IgD-negative memory B cell (primary cell): Measurements from ENCODE around the gene SNN. TPM values are rescaled to one million over a fixed set of nuclear protein-coding genes. Genes with fewer than 3 reads are reported as not detected.

ENCODE experiments used
- H3K27ac Mint-ChIP-seq, 3 donors: one replicate each; pipeline ENCODE4 v1.8.0; 2020 to 2022; ENCODE audit warnings: mild to moderate bottlenecking in 3 of 3, mixed read lengths in 3 of 3, moderate library complexity in 1 of 3
- H3K27me3 Mint-ChIP-seq: one replicate; pipeline ENCODE4 v1.8.0; 2021; ENCODE audit warnings: mixed read lengths
- H3K36me3 Mint-ChIP-seq: one replicate; pipeline ENCODE4 v1.8.0; 2020; ENCODE audit warnings: mild to moderate bottlenecking, mixed read lengths
- H3K4me1 Mint-ChIP-seq, 3 donors: one replicate each; pipeline ENCODE4 v1.8.0; 2020 to 2022; ENCODE audit warnings: mixed read lengths in 3 of 3, mild to moderate bottlenecking in 1 of 3
- H3K4me3 Mint-ChIP-seq, 4 donors: one replicate each; pipeline ENCODE4 v1.8.0; 2020 to 2022; ENCODE audit warnings: mild to moderate bottlenecking in 4 of 4, mixed read lengths in 4 of 4, moderate library complexity in 3 of 4
- H3K9me3 Mint-ChIP-seq, 3 donors: one replicate each; pipeline ENCODE4 v1.8.0; 2020 to 2021; ENCODE audit warnings: mixed read lengths in 3 of 3, mild to moderate bottlenecking in 1 of 3
- polyA plus RNA-seq: library from polyadenylated mRNA; unstranded; fragments of 300-500 nt; fragmentation: Illumina TruSeq; gene quantifications from one replicate; pipeline ENCODE4 v1.2.3, GENCODE V29; 2021

Gene SNN
- polyA plus RNA-seq, 1 donor from 2014 or later, result 60.9 TPM

DNA sequence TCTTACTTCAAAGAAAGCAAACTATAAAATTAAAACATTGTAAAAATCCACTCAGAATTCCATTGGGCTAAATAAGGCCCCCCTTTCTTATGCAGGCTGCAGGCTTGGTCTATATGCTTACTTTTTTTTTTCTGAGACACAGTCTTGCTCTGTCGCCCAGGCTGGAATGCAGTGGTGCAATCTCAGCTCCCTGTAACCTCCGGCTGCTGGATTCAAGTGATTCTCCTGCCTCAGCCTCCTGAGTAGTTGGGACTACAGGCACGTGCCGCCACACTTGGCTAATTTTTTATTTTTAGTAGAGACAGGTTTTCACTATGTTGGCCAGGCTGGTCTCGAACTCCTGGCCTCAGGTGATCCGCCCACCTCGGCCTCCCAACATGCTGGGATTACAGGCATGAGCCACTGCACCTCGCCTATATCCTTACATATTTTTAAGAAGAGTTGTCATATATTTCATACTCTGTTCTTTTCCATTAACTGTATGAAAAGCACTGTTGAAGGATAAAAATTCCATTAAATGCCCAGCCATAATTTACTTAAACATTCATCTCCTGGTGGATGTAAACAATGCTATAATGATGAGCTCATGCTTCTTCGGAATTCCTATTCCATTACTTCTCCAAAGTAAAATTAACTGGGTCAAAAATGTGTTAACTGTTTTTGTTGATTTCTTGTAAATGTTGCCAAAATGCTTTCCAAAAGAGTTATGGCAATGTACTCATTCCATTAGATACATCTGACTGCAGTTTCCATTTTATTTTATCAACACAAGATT, 17.8 kb downstream of the SNN start:
- peaks cover 8% of the 10 kb centered on the region for H3K36me3 Mint-ChIP-seq
- H3K4me3 Mint-ChIP-seq, result peak overlapping the region in 1 of 4 donors; percentile 60
- peaks cover 53 to 68% (median 63%) of the 10 kb centered on the region in 3 donors for H3K4me1 Mint-ChIP-seq
- no peaks in the 10 kb centered on the region for H3K27me3 Mint-ChIP-seq
- no peaks in the 10 kb centered on the region for H3K9me3 Mint-ChIP-seq
- H3K27ac Mint-ChIP-seq, result peak overlapping the region; percentile 56 to 85 (median 72)

DNA sequence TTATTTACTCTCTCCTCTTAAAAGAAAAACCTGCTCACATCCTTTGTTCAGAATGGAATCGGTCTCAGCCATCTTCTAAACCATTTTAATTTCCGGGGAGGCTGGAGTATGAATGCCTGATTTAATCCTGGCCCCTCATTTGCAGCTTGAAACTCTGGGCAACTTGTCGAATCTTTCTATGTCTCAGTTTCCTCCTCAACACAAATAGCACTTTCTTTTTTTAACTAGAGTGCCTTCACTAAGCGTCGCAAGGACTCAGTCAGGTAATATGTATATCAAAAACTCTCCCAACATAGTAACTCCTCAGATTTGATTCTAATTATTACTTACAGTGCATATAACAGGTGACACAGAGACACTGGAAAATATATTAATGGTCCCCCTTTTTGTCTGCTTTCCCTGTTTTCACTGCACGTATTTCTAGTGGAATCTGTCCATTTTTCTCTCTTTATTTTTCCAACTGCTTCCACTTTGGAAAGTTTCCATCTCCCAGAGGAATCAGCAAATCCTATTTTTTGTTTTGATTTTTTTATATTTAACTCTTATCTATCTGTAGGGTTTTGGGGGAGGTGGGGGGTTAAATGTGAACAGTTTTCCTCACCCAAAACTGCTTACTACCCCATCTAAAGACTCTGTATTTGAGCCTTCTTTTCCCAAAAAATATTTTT, 18.6 kb downstream of the SNN start:
- Mint-ChIP-seq H3K27me3 (no peaks in the 10 kb centered on the region), H3K4me1 (peaks cover 45 to 62% (median 55%) of the 10 kb centered on the region in 3 donors), H3K27ac (peak overlapping the region; percentile 31 to 72 (median 56)), H3K9me3 (no peaks in the 10 kb centered on the region), H3K4me3 (peak overlapping the region in 2 of 4 donors; percentile 60 to 72), H3K36me3 (peaks cover 13% of the 10 kb centered on the region)

DNA sequence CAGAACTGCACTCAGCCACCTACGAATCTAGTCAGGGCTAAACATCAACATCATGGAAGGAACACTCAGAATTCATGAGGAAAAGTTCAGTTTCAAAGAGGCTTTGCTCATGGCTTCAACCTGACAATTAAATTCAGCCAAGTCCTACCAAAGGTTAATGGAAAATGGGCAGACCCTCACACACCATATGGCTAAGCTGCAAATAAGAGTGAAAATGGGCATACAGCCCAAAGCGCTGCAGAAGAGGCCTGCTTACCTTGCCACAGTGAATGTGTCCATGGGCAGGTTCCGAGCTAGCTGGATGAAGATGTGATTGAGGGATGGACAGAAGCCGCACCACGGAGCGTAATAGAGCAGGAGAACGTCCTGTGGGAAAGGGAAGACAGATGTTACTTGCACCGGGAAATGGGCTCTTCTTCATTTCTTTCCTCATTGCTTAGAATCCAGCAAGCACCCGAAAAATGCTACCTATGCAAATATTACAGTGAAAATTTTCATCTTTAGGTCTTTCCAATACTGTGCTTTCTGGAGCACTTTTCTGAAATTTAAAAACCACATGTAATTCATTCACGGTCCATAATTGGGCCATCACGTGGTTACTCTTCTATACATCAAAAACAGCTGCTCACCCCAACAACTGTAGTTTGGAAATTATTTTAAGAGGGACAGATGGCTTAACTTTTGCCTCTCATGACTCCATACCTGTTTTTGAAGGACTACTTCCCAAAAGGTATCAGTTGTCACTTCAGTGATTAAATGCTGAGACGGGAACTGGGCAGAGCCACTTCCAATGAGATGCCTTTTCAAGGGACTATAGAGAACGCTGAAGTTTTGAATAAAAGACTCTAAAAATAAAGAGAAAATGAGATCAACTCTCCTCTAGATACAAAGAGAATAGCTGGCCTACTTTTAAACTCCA, 19.6 kb downstream of the SNN start:
- Mint-ChIP-seq H3K36me3 (peaks cover 19% of the 10 kb centered on the region), H3K27me3 (no peaks in the 10 kb centered on the region), H3K9me3 (peaks cover 0 to 1% (median 0%) of the 10 kb centered on the region in 3 donors), H3K4me1 (peaks cover 35 to 52% (median 47%) of the 10 kb centered on the region in 3 donors), H3K27ac (peak overlapping the region in 2 of 3 donors; percentile 81 to 90), H3K4me3 (peak overlapping the region in 3 of 4 donors; percentile 36 to 60 (median 39))

DNA sequence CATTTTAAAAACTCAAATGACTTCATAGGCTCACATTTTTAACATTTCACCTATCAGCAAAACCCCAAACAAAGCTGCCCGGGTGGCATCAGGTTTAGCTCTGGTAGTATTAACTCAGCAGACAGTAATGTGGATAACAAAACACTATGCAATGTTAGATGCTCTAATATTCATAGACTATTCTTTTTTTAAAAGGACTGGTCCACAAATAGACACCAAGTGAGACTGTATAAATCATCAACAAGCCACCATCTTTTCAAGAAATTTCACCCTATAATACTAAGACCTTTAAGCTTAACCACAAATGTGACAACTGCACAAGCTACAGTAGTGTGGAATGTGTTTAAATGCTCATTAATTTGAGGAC, 20.2 kb downstream of the SNN start:
- peaks cover 33 to 45% (median 40%) of the 10 kb centered on the region in 3 donors for H3K4me1 Mint-ChIP-seq
- H3K36me3 Mint-ChIP-seq, result peaks cover 19% of the 10 kb centered on the region
- peak overlapping the region in 3 of 4 donors; percentile 36 to 84 (median 39) for H3K4me3 Mint-ChIP-seq
- peak overlapping the region in 2 of 3 donors; percentile 16 to 90 for H3K27ac Mint-ChIP-seq
- H3K9me3 Mint-ChIP-seq, result peaks cover 0 to 3% (median 0%) of the 10 kb centered on the region in 3 donors
- H3K27me3 Mint-ChIP-seq, result no peaks in the 10 kb centered on the region

DNA sequence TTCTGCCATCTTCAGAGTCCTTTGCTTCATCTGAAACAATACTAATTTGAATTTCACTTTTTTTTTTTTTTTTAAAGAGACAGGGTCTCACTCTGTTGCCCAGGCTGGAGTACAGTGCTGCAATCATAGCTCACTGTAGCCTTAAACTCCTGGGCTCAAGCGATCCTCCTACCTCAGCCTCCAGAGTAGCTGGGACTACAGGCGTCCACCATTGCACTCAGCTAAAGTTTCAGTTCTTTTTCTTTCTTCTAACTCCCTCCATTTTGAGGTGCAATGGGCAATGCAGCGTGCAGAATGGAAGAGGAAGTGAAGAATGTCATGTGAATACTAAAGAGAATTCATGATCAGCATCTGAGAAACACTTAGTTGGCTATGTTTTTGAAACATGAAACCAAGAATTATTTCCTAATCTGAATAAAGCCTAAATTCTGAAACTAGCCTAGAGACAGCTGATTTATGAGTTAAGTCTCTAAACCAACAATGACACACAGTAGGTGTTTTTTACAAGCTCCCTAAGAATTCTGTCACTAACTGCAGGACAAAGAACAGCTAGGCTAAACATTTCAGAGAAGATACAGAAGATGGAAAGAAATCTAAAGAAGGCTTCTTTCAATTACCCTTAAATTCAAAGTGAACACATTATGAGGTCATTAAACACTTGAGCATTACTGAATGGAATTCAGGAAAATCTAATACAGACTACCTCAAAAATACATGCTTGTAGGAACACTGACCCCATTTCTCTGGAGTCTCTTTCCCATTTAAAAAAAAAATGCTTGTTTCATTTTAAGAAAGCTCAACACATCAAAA, 21.0 kb downstream of the SNN start:
- peaks cover 17% of the 10 kb centered on the region for H3K36me3 Mint-ChIP-seq
- H3K9me3 Mint-ChIP-seq, result peaks cover 0 to 3% (median 0%) of the 10 kb centered on the region in 3 donors
- peaks cover 33 to 41% (median 36%) of the 10 kb centered on the region in 3 donors for H3K4me1 Mint-ChIP-seq
- no peaks in the 10 kb centered on the region for H3K27me3 Mint-ChIP-seq
- H3K27ac Mint-ChIP-seq, result peak overlapping the region; percentile 90 to 95 (median 94)
- peak overlapping the region; percentile 65 to 90 (median 78) for H3K4me3 Mint-ChIP-seq

DNA sequence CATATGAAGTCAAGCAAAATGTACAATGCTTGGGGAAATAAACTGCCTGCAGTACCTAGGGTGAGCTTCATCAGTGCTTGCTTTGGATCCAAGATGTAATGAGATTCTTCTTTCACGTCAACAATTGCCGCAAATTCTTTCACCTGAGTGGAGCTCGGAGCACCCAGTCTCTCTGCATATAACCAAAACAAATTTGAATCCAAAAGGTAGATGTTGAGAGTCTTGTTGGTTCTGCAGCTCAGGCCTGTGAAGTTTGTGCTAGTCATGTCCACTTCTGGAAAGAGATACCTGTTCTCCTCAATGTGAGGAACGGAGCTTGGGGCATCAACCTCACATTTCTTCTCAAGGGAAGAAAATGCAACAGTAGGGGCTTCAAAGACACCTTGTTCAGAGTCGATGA, 23.0 kb downstream of the SNN start:
- peak overlapping the region; percentile 59 to 94 (median 75) for H3K27ac Mint-ChIP-seq
- H3K4me3 Mint-ChIP-seq, result no peak overlapping the region
- peaks cover 19% of the 10 kb centered on the region for H3K36me3 Mint-ChIP-seq
- H3K27me3 Mint-ChIP-seq, result no peaks in the 10 kb centered on the region
- H3K4me1 Mint-ChIP-seq, result peaks cover 30 to 40% (median 38%) of the 10 kb centered on the region in 3 donors
- peaks cover 0 to 3% (median 0%) of the 10 kb centered on the region in 3 donors for H3K9me3 Mint-ChIP-seq

DNA sequence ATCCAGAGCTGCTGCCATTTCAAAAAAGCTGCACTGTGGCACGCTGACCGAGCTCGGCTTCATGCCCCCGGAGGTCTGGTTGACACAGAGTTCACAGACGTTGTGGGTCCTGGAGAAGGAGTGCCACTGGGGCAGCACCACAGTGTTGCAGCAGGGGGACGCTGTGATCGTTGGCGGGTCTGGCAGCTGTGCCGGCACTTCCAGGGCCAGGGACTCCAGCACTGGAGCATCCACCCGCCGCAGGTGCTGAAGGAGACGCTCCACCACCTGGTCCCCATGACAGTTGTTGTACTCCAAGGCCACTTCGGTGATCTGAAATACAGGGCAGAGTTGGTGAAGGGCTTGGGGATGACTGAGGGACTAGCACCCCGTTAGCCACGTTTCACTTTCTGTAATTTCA, 23.5 kb downstream of the SNN start:
- Mint-ChIP-seq H3K9me3 (peaks cover 0 to 3% (median 0%) of the 10 kb centered on the region in 3 donors), H3K4me1 (peaks cover 25 to 36% (median 34%) of the 10 kb centered on the region in 3 donors), H3K4me3 (peak overlapping the region in 2 of 4 donors; percentile 43 to 66), H3K27me3 (no peaks in the 10 kb centered on the region), H3K27ac (peak overlapping the region in 1 of 3 donors; percentile 74), H3K36me3 (peaks cover 16% of the 10 kb centered on the region)

DNA sequence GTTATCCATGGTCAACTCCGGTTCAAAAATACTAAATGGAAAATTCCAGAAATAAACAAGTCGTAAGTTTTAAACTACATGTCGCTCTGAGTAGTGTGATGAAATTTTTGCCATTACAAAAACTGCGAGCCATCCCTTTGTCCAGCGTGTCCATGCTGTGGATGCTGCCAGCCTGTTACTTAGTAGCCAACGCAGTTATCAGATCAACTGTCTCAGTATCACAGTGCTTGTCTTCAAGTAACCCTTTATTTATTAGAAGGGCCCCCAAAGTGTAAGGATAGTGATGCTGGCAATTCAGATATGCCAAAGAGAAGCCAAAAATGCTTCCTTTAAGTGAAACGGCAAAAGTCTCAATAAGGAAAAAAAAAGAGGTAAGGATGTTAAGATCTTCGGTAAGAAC, 23.9 kb downstream of the SNN start:
- peaks cover 0 to 3% (median 0%) of the 10 kb centered on the region in 3 donors for H3K9me3 Mint-ChIP-seq
- peaks cover 16% of the 10 kb centered on the region for H3K36me3 Mint-ChIP-seq
- H3K27ac Mint-ChIP-seq, result peak overlapping the region in 2 of 3 donors; percentile 45 to 74
- H3K27me3 Mint-ChIP-seq, result no peaks in the 10 kb centered on the region
- peaks cover 22 to 34% (median 33%) of the 10 kb centered on the region in 3 donors for H3K4me1 Mint-ChIP-seq
- H3K4me3 Mint-ChIP-seq, result peak overlapping the region in 1 of 4 donors; percentile 43

DNA sequence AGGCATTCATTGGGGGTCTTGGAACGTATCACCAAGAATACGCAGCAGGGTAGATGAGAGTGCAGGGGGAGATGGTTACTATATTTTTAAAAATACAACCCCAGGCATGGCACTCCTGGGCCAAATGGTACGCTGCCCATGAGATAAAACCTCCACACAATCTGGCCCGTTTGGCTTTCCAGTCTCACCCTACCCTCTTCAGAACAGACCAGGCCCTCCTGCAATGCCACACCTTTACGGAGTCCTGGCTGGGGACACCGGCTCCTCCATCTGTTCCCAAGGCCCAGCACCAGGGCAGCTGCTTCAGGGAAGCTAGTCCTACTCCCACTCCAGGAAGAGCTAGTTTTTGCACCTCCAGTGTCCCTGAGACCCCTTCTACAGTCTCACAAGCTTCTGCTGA, 24.4 kb downstream of the SNN start:
- Mint-ChIP-seq H3K4me3 (peak overlapping the region in 1 of 4 donors; percentile 43), H3K36me3 (peaks cover 16% of the 10 kb centered on the region), H3K27me3 (no peaks in the 10 kb centered on the region), H3K9me3 (peaks cover 0 to 3% (median 0%) of the 10 kb centered on the region in 3 donors), H3K27ac (peak overlapping the region in 2 of 3 donors; percentile 45 to 78), H3K4me1 (peaks cover 22 to 31% (median 30%) of the 10 kb centered on the region in 3 donors)

DNA sequence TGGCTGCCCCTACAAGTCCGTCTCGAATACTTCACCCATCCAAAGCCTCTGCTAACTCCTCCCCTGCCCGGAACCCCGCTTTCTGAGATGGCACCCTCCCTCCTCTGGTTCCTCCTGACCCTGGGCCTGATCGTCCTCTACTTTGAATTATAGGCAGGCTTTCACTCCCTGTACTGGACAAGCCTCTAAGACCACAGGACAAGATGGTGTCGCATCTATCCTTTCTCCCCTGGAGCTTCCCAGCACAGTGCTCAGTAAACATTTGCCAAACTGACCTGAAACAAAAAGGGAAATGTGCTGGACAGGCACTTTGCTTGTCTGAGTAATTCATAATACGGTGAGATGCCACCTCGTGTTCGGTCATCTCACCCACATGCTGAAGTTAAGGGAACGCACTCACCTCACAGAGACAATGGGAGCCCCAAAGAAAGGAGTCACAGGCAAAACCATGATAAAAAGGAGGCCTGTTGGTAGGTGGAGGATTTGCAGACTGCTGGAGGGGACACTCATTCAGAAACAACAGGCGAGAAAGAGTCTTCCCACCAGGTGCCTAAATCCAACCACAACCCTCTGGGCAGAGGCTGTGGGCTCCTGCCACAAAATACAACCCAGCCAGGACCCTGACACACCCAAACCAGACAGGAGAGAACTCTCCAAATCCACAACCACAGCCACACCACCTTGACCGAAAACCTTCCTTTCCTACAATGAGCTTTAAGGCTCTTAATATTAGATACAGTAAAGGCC, 28.2 kb downstream of the SNN start:
- Mint-ChIP-seq H3K4me1 (peaks cover 17 to 19% (median 18%) of the 10 kb centered on the region in 3 donors), H3K9me3 (peaks cover 0 to 3% (median 0%) of the 10 kb centered on the region in 3 donors), H3K36me3 (peaks cover 16% of the 10 kb centered on the region), H3K27ac (no peak overlapping the region), H3K4me3 (peak overlapping the region in 1 of 4 donors; percentile 41), H3K27me3 (no peaks in the 10 kb centered on the region)

DNA sequence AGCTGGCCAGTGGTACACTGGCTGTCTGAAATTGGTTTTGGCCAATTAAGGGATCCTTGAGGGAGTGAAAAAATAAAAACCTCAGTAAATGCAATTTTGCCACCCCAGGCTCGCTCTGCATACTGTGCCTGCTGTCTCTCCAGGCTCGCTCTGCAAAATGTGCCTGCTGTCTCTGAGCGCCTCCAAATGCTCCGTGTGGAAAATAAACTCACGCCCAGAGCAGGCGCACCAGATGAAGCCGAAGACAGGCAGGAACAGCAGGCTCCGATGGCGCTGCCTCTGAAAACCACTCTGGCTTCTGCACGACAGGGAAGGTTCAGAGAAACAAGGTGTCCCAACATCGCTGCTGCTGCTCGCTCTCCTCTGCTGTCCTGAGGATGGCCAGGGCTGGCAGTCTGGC, 29.1 kb downstream of the SNN start:
- Mint-ChIP-seq H3K4me3 (no peak overlapping the region), H3K27me3 (no peaks in the 10 kb centered on the region), H3K4me1 (peaks cover 17 to 20% (median 18%) of the 10 kb centered on the region in 3 donors), H3K27ac (peak overlapping the region in 1 of 3 donors; percentile 86), H3K36me3 (peaks cover 11% of the 10 kb centered on the region), H3K9me3 (peaks cover 0 to 3% (median 0%) of the 10 kb centered on the region in 3 donors)

DNA sequence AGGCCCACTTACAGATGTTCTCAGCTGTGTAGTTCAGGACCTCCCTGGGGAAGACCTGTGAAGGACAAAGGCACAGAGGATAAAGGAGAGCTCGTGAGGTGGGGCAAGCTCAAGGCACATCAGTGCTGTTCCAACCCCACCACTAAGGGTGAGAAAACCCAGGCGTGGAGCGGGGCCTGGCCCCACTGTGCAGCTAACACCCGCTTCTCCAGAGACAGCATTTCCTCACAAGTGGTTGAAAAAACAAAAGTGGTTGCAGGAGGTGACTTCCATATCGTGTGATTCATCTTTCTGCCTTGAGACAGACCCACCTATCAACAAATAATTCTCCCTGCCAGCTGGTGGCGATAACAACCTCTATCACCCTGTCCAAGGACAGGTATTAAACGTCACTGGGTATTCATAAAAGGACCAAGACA, 30.0 kb downstream of the SNN start:
- H3K4me1 Mint-ChIP-seq, result peaks cover 17 to 24% (median 18%) of the 10 kb centered on the region in 3 donors
- peaks cover 10% of the 10 kb centered on the region for H3K36me3 Mint-ChIP-seq
- no peaks in the 10 kb centered on the region for H3K27me3 Mint-ChIP-seq
- peak overlapping the region in 2 of 3 donors; percentile 73 to 86 for H3K27ac Mint-ChIP-seq
- peak overlapping the region in 1 of 4 donors; percentile 63 for H3K4me3 Mint-ChIP-seq
- H3K9me3 Mint-ChIP-seq, result no peaks in the 10 kb centered on the region
